HG02870 (cell line): ENCODE data around the gene FAM174C.
"Not testable (repeated sequence)": the region's sequence is repeated elsewhere in the genome, so short reads cannot be mapped to it uniquely, and the experiment has no call there.

Source experiments
- ATAC-seq: cut with Tn5 transposase; IDR thresholded peaks from one replicate; pipeline ENCODE4 v1.9.1; 2021; ENCODE audit warnings: mild to moderate bottlenecking, moderate library complexity; ENCODE audit not compliant: unreplicated experiment

Gene FAM174C

GRCh38 chr19:1237027-1237659, 38.2 kb upstream of the FAM174C start:
- no peak for ATAC-seq

- no peak for ATAC-seq
Measured at GRCh38 chr19:1237754-1238368, 37.5 kb upstream of the FAM174C start, which contains the start of gene CBARP. CBARP (minus strand) TSS chr19:1238005; CDS start chr19:1236100, 1,905 bp downstream.

GRCh38 chr19:1238369-1239303, 36.7 kb upstream of the FAM174C start:
- no peak for ATAC-seq

GRCh38 chr19:1239420-1239795, 35.9 kb upstream of the FAM174C start:
- no peak for ATAC-seq

- no peak for ATAC-seq
Measured at GRCh38 chr19:1239796-1240737, 35.3 kb upstream of the FAM174C start.

- ATAC-seq = no peak
Measured at GRCh38 chr19:1240925-1241324, 34.4 kb upstream of the FAM174C start.

- ATAC-seq = peak; percentile 45
Measured at GRCh38 chr19:1241417-1242095, 33.8 kb upstream of the FAM174C start, which contains the start of gene ATP5F1D. ATP5F1D (plus strand) TSS chr19:1241751; CDS start chr19:1241851, 100 bp downstream.

- no peak for ATAC-seq
Measured at GRCh38 chr19:1243768-1244692, 31.3 kb upstream of the FAM174C start.

- ATAC-seq = no peak
Measured at GRCh38 chr19:1244693-1245451, 30.5 kb upstream of the FAM174C start.

- ATAC-seq = no peak
Measured at GRCh38 chr19:1245494-1246264, 29.7 kb upstream of the FAM174C start.

- not testable (repeated sequence) for ATAC-seq
Measured at GRCh38 chr19:1246265-1247087, 28.9 kb upstream of the FAM174C start.

- ATAC-seq = no peak
Measured at GRCh38 chr19:1247748-1248138, 27.6 kb upstream of the FAM174C start.

GRCh38 chr19:1248139-1248785, 27.1 kb upstream of the FAM174C start, which contains the start of gene MIDN:
MIDN (plus strand) TSS chr19:1248583; CDS start chr19:1250297, 1,714 bp downstream.
- ATAC-seq = peak; percentile 17

GRCh38 chr19:1248786-1249297, 26.5 kb upstream of the FAM174C start:
- peak; percentile 20 for ATAC-seq

- ATAC-seq = peak; percentile 39
Measured at GRCh38 chr19:1249298-1249989, 25.9 kb upstream of the FAM174C start.
